GM19397 (cell line): ENCODE results near the gene CGN.

Experiments
- ATAC-seq: cut with Tn5 transposase; IDR thresholded peaks from one replicate; pipeline ENCODE4 v1.9.1; 2021; ENCODE audit warnings: mild to moderate bottlenecking, moderate library complexity; ENCODE audit not compliant: unreplicated experiment

The CGN gene

DNA sequence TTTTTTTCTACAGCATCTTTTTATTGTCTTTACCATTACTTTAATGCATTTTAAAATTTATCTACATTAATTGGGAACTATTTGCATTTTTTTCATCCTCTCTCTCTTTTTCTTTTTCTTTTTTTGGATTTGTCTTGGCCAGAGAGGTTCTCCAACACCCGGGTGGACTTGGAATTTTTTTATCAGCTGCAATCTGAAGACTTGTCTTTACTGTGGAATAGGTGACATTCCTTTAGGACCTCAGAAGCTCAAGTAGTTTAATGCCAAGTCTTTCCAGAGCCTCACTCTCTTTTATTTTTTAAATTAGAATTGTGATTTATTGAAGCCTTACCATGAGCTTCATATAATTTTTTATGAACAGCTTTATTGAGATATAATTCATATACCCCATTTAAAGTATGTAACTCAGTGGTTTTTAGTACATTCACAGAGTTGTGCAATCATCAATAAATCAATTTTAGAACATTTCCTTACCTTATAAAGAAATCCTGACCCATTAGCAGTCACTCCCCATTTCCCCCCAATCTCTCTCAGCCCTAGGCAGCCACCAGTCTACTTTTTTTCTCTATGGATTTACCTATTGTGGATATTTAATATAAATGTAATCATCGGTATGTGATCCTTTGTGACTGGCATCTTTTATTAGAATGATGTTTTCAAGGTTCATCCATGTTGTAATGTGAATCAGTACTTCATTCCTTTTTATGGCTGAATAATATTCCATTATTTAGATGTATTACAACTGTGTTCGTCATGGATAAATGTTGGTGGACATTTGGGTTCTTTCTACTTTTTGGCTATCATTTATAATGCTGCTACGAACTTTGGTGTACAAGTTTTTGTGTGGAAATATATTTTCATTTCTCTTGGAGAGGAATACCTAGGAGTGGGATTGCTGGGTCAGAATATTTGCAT is 35.1 kb downstream of the CGN start:
- no peak for ATAC-seq

DNA sequence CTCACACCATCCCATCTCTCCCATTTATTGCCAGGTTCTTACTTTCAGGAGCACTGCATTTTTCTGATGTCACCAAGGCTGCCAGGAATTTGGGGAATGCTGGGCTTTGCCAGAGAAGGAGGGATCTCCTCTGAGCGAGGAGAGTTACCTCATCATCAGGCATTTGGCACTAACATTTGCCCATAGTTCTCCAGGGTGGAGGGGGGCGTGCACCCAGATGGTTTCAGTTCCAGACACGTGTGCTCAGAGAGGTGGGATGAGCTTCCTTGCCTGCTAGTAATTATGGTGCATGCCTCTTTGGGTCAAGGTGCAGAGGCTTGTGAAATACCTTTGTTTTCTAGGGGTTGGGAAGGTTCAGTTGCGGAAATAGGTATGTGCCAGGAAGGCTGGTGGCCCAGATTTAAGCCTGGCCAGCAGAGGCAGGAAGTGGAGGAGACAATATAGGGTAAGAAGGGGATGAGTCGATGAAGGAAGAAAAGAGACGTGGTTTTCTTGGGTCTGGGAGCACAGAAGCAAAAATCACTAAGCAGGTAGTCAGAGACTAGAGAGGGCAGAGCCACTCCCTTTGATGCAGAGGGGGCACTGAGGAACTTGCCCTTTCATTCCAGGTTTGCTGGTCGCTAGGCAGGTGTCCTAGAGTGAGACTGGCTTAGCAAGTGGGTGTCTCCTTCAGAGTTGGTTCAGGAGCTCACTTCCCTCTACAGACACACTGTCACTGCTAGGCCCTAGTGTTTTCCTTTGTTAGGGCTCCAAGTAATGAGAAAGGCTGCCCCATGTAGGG is 36.1 kb downstream of the CGN start:
- ATAC-seq = no peak

DNA sequence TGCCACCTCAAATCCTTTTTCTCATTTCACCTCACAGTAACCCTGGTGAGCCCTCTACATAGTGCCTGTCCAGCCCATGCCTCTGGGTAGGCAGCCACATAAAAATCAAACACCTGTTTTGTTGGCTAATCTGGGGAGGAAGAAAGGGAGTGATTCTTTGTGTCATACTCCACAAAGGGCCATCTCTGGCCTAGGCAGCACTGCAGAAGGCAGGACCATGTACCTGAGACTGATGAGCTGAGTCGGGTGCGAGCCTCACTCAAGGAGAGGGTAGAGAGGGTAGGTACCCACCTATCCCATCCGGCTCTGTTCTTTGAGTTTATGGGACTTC is 36.7 kb downstream of the CGN start:
- no peak for ATAC-seq

DNA sequence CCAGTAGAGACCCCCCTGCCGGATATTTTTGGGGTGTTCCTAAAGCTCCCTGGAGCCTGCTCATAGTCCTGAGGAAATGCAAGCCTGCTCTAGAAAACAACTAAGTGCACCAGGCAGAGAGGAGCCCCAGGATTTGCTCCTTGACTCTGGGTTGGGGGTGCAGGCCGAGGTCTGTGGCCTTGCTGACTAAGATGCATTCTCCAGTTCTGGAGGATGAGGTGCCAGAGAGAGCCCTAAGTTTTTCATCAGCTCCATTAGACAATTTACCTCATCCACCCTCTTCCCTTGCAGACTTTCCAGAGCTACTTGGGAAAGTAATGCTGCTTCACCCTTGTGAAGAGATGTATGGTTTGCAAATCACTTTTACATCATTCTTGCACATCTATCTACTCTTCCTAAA is 38.0 kb downstream of the CGN start:
- no peak for ATAC-seq

DNA sequence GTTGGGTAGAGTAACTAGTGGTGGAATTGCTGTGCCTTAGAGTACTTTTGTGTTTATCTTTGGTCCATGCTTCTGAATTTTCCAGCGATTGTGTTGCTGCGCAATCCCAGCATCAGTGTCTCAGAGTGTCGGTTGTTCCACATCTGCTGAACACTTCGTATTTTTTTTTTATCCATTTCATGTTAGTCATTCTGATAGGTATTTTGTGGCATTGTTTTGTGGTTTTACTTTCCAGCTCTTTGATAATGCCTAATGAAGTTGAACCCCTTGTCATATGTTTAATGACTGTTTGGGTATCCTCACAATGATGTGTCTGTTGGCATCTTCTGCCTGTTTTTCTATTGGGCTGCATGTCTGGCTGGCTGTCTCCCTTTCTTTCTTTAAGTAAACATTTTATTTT is 42.5 kb downstream of the CGN start:
- no peak for ATAC-seq

DNA sequence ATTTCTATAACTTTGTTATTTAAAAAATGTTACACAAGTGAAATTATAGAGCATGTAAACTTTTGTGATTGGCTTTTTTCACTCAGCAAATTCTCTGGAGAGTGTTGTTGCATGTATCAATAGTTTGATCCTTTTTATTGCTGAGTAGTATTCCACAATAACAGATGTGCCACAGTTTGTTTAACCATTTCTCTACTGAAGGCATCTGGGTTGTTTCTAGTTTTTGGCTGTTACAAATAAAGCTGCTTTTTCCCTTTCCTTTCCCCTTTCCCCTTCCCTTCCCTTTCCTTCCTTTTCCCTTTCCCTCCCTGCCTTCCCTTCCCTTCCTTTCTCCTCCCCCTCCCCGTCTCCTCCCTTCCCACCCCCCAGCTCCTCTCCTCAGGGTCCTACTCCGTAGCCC is 44.9 kb downstream of the CGN start:
- no peak for ATAC-seq

DNA sequence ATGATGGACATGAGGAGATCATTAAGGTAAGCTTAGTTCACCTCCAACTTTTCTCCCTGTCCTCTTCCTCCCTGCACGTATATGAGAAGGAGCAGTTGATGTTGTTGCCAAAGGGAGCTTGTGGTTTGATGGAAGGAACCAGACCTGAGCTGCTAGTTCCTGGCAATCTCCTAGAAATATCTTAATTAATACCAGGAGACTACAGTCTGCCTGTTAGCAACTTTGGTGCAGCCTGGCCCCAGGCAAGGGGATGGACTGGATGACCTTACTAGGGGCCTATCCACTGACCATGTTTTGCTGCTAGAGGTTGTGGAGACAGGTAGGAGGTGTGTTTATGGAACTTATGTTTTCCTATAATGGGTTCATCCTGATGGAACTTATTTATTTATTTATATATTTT is 51.5 kb downstream of the CGN start:
- no peak for ATAC-seq

DNA sequence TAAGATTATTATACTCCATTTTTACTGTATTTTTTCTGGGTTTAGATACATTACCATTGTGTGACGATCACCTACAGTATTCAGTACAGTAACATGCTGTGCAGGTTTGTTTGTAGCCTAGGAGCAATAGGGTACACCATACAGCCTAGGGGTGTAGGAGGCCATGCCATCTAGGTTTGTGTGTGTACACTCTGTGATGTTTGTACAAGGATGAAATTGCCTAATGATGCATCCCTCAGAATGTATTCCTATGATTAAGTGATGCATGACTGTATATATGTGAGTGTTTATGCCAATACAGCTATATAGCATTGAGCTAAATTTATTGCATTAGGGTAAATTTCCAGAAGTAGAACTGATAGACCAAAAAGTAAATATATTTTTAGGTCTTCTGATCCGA is 52.2 kb downstream of the CGN start:
- no peak for ATAC-seq

DNA sequence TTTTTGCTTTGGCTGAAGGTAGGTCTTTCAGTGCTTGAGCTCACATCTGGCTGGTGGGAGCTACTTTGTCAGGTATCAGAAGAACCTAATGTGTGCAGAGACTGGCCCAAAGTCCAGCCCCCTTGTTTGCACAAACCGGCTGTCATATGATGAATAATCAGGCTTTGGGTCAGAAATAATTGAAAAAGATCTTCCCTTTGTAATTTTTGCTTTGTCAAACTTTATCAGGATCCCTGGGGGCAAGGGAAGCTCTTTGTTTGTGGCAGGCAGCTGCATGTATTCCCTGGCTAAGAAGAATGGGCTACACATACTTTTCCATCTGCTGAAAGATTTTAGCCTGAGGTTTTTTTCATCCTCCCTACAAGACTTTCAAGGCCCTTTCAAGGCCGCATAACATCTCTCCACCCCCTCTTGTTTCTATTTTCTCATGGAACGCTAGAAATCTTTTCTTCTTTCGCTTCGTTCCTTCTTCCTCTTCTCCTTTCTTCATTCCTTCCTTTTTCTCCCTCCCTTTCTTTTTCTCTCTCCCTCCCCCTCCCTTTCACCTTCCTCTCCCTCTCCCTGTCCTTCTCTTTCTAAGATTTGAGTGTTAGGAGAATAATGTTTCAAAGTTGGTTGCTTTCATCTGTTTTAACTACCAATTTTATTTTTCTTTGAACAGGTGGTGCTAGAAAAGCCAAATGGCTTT is 54.5 kb downstream of the CGN start:
- no peak for ATAC-seq

DNA sequence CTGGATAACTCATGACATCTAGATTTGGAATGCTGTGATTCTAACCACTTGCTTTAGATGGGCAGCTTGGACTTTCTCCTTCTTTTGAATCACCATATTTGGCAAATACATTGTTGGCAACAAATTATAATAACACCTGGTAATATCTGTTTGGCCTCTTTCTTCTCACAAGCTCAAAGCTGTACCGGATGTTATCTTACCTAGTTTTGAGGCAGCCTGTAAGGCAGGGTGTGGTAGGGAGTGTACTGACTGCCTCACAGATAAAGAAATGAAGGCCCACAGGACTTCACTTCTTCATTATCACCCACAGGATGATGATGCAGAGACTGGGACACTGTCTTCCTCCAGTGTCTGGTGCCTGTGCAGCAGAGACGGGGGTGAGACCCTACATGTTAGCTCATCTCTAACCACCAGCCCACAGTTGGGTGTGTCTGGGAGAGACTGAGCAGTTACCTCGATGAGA is 57.5 kb downstream of the CGN start:
- no peak for ATAC-seq

DNA sequence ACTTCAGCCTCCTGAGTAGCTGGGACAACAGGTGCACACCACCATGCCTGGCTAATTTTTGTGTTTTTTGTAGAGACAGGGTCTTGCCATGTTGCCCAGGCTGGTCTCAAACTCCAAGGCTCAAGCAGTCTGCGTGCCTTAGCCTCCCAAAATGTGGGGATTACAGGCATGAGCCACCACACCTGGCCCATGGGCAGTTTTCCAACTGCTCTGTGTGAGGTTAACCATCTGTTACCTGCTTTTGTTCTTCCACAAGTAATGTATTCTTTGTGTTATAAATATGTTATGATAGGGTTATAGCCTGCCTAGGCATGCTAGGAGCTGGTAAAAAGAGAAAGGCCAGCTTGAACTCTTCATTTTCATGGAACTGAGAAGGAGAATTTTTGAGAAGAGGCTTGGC is 59.6 kb downstream of the CGN start:
- ATAC-seq = no peak

DNA sequence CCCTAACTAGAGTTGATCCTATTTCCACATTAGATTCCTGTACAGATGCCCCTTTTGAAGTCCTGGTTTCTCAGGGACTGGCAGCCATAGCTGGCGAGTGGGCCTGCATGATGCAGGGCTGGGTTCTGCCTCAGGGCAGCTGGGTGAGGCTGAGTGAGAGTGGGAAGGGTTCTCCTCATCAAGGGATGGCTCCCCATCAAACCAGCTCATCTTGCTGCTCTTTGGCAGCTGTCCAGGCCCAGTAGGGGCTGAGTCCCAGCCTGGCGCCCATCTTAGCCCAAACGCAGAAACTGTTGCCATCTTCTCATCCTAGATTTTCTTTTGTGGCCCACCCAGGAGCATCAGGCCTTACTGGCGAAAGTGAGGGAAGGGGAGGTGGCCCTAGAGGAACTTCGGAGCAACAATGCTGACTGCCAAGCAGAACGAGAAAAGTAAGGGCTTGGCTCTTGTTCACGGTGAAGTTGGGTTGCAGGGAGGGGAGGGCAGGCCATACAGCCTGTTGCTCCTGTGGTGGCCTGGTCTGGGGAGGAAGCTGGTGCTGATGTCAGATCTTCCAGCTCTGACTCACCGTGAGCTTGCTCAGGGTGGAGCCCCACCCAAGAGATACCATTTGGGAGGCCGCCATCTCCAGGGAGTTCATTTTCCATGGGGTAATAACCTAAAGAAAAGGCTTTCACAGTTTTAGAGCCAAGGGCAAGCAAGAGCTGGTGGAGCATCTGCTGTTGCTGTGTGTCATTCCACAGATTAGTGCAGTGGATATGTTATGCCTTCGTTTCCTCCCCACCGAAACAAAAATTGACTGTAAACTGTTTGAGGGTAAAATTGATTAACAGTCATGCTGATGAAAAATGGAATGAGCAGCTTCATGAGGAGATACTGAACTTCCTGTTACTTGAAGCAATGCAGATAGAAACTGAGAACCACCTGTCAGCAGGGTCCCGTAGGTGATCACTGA is 63.7 kb downstream of the CGN start:
- ATAC-seq = no peak

DNA sequence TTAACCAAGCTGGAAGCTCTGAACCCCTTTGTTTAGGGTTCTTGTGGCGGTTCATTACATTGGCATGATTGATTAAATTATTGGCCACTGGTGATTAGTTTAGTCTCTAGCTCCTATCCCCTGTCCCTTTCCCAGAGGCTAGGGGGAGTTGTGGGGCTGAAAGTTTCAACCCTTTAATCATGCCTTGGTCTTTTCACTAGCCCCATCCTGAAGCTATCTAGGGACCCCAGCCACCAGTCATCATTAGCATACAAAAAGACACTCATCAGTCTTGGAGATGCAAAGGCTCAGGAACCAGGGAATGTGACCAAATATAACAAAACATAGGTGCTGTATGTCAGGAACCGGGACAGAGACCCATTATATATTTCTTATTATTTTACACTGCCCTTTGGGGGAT is 66.0 kb downstream of the CGN start:
- no peak for ATAC-seq

DNA sequence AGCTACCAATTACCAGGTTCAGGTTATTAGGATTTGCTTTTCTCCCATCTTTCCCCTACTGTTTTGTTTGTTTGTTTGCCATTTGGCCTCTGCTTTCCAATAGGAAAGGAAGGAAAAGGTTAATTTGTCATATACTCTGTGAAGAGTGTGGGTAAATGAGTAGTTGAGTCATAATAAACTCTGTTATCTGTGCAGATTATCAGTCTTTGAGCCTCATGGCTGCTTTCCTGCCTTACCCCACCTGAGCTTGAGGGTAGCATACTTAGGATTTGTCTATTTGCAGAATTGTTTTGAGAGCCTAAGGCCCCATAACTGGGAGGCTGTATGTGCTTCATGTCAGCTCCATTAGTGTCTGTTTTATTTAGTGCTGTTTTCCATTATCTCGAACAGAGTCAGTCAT is 67.8 kb downstream of the CGN start:
- ATAC-seq = no peak

DNA sequence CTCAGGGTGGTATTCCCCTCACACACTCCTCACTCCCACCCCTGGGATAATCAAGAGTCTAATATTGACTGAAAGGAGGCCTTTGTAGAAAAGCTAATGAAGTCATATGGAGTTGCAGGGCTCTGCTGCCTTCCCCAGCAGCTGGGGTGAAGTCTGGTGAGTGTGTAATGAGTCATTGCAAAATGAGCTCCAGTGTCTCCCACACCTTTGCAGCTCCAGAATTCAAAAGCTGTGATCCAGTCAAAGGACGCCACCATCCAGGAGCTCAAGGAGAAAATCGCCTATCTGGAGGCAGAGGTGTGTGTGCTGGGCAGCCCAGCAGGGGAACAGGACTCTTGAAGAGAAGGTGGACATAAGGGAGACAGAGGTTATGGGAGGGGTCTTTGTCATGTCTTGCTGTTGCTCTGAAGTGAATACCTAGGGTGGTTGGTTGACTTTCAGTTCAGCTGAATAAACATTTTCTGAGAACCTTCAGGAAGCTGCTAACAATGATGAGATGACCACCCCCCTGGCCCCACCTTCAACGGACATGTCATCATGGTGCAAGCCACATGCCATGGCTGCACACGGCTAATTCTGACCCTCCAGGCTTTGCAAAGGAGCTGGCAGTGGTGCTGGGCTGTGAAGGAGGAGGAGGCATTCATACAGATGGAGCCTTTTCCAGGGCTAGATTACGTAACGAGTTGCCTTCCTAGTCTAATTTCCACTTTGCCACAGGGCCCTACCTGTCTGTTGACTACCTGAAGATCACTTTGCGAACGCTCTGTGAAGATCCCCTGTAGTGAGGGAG is 68.4 kb downstream of the CGN start:
- ATAC-seq = no peak

DNA sequence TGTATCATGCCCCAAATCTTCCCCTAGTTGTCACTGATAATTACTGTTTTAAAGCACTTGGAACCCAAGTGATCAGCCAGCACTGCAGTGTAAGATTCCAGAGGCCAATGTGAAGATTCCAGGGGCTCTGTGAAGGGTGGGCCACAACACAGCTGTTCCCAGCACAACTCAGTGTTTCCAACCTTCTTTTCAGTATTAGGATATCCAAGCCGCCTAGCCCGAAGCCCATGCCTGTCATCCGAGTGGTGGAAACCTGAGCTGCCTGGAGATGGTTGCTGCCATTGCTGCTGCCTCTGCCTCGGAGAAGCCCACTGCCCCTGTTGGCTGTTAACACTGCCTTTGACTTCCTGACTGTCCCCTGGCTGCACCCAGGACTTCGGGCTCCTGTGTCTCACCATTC is 70.3 kb downstream of the CGN start:
- ATAC-seq = no peak

DNA sequence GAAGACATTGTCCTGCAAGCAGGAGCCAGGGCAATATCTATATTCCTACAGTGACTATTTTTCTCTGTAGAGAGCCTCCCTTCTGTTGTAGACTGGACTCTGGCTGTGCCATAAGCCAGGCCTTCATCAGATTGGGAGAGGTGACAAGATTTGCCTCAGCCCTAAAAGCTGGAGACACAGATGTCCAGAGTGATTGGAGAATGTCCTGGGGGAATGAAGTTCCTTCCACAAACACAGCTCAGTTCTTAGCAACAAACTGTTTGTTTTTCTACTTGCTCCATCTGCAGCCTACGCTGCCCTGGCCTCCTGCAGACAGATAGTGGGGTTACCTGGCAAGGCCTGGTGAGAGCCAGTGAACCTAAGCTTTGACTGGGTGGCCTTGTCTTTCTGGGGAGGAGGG is 70.7 kb downstream of the CGN start:
- no peak for ATAC-seq

DNA sequence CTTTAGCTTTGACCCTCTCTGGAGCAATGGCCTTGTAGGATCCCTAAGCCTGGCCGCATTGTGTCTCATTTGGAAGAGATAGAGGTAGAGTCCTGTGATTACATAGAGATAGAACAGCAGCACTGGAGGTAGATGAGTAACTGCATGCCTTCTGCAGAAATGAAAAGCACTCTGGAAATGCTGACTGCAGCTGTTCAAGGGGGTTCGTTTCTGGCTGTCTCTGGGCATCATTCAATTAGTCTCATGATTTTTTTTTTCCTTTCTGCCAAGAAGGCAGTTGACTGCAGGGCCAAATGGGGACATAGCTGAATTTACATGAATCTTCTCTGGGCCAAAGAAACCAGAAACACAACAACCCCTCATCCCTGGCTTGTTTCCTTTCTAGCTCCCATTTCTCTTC is 72.6 kb downstream of the CGN start:
- no peak for ATAC-seq

DNA sequence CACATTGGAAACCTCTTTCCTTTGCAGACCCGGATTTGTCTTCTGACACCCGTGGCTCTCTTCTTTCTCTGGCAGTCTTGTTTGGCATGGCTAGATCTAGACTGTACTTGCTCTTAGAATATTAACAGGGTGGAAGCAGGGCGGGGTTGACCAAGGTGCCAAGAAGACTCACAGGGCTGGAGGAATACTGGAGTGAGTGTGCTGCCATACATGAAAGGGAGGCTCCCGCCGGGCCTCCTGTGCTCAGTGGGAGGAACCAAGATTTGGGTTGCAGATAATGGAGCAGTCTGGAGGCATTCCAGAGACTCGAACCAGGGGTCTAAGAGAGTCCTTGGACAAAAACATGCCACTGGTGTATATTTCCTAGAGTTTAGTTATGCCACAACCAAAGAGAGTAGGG is 73.1 kb downstream of the CGN start:
- ATAC-seq = no peak

DNA sequence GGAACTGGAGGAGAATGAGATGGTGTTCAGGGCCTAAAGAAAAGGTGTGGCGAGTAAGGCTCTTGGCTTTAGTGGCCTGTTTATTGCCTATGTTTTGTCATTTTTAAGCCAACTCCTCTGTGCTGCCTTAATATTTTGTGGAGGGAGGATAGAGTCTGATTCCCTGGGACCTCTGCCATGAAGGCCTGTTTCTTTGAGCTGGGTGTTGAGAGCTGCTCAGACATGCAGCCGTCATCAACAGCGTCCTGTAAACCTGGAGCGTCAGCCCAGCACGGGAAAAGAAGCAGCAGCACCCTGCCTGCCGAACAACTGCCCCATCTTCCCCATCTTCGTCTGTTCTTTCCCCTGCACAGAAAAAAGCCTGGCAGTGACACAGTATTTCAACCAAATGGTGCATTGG is 73.6 kb downstream of the CGN start:
- ATAC-seq = no peak
